NCI-H524 treated with DMSO at 0.1 percent for 48 hours (cell line): ENCODE data around the gene LRP2.
"Not testable (repeated sequence)": the region's sequence is repeated elsewhere in the genome, so short reads cannot be mapped to it uniquely, and the experiment has no call there.

Source experiments
- DNase-seq: peaks from one replicate; lab custom pipeline; 2025; lab: John Stamatoyannopoulos, UW

The LRP2 gene

DNA sequence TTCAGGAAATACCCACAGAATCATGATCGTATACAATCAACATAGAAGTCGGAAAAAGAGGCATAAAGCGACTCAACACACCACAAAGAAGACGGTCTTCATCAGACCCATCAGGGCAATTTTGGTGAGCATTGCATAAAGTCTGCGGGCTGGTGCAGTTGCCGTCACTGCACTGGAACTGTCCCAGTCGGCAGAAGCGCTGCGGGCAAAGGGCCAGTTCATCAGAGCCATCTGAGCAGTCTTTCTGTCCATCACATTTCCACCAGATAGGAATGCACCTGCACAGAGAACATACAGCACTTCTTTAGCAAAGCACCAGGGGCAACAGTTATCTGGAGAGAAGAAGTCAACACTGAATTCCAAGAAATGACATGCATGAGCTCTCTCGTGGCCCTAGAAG is 187.2 kb downstream of the LRP2 start:
- no peak for DNase-seq

DNA sequence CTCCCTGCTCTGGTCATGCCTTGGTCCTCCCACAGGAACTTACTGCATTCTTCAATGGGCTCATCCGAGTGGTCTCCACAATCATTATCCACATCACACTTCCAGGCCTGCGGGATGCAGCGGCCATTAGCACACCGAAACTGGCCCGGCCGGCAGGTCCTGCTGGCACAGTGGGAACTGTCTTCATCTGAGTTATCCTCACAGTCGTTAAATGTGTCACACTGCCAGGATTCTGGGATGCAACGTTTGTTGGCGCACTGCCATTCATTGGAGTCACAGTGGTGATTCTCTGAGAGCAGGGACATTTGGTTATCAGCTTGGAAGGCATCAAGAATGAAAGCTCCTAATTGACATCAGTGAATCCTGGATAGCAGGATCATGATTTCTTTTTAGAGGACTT is 188.5 kb downstream of the LRP2 start:
- no peak for DNase-seq

DNA sequence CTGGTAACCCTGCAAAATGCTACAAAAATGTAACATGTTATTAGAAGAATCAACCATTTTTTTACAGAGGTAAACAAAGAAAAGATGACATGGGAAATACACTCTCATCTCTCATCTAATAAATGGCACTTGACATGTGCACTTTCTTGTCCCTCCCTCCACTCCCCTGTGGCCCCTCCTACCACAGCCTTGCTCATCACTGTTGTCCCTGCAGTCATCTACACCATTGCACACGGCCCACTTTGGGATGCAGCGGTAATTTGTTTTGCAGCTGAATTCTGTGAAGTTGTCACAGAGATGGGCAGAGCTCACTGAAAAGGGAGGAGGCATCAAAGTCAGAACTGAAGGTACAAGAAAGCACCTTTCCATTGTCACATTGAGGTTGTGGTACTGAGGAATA is 189.4 kb downstream of the LRP2 start:
- DNase-seq = no peak

DNA sequence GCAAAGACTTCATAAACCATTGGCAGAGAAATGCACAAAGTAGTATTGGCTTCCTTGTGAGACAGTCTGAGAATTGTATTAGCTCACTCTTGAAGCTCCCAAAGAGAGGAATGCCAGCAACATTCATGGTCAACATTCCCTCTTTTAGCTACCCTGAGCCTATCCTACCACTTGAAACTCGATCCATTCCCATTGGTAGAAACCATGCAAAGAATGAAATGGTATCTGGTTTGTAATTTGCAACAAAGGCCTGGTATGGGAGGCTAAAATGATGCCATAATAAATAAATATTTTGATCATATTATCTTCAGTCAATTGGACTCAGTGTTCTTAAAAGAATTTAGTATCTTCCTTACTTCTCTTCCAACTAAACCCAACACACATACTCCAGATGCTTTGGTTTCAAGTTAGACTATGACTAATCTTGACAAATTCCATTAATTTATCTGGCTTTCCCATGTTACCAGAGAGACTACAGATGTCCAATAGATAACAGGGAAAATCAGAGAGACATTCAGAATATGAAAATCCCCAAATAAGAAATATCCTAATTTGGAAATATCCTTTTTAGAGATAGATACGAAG is 190.1 kb downstream of the LRP2 start:
- no peak for DNase-seq

DNA sequence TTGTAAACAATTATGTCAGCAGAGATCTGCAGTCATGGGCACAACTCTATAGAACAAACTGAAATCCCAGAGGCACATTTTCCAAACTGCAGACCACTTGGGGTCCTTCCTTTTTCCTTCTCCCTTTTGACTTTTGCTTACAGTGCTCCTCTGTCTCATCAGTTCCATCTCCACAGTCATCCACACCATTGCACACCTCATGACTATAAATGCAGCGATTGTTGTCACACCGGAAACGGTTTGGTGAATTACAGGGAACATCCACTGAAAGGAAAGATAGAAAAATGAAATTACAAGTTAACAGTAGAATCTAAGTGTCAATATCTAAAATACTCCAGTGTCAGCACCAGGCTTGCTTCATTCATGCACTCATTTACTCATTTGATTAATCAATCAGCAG is 196.5 kb downstream of the LRP2 start:
- DNase-seq = no peak

DNA sequence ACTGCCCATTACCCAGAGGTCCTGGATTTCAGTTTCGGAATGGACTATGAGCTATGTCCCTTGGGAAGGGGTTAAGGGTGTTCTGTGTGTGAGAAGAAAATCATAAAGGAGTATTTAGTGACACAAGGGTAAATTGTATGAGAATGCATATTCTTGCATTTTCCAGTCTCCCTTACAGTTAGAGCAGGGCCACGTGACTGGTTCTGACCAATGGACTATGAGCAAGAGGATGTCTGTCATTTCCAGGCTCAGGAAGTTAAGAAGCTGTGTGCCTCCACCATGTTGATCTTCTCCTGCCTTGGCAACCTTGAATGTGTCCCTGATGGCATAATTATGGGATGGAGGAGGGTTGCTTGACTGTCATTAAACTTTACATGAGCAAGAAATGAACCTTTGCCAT is 198.0 kb downstream of the LRP2 start:
- no peak for DNase-seq

DNA sequence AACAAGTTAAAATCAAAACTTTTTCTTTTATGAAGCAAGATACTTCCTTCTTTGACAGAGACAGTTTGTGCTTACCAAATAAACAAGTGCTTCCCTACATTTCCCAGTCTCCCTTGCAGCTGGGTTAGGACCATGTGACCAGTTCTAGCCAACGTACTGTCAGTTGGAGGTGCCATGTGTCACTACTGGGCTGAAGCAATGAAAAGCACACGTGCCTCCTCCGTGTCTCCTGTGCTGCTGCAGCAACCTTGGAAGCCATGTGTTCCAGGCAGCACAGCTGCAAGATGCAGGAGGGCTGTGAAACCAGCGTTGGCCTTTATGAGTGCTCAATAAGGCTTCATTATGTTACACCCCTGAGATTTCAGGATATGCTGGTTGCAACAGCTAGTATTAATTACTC is 199.7 kb downstream of the LRP2 start:
- DNase-seq = no peak

DNA sequence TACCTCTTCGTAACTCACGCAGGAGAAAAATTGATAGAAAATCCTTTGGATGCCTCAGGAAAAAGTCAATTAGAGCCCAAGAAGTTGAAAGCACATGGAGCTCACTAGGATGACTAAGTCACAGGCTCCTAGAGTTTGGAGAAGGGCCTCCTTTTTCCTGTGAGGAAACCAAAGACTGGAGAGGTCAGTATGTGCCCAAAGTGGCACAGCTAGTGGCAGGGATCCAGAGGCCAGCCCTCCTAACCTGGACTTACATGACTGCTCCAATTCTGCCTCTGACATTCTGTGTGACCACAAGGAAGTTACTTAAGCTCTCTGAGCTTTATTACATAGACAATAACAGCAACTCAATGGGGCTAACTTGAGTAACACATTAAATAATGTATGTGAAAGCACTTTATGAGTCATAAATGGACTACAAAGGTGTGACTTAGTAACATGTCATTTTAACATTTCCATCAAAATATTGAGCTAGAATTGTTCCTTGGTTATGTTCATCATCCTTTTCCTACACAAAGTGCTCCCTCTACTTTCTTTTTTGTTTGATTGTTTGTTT is 201.3 kb downstream of the LRP2 start:
- DNase-seq = no peak

DNA sequence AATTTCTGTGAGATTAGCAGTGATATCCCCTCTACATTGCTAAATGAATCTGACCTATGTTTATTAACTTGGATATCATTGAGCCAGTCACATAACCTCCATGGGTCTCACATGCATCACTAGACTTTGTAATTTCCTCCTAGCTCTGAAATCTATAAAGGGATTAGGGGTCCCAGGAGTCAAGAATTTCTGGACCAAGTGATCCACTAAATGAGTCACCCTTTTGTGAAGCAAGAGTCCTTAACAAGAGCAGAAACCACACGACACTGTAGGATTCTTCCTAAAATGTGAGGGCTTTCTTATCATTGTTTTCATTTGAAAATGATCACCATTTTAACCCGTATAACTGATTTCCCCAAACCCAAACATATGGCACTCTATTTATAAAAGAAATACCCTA is 202.6 kb downstream of the LRP2 start:
- no peak for DNase-seq

DNA sequence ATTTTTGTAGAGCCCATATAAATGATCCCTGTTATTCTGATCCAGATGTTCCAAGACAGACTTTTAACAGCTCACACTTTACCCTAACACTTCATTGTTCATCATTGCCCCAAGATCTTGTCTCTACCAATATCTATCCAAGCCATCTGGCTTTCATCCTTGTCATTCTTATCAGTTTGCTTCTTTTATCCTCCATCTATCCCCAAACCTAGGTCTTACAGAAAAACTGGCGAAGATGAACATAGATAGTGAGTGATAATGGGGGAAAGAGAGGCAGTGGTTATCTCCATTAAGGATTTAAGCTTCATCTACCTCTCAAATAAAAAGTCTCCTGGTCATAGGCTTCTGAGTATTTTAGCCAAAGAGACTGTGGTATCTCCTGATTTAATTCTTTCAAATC is 203.5 kb downstream of the LRP2 start:
- no peak for DNase-seq

DNA sequence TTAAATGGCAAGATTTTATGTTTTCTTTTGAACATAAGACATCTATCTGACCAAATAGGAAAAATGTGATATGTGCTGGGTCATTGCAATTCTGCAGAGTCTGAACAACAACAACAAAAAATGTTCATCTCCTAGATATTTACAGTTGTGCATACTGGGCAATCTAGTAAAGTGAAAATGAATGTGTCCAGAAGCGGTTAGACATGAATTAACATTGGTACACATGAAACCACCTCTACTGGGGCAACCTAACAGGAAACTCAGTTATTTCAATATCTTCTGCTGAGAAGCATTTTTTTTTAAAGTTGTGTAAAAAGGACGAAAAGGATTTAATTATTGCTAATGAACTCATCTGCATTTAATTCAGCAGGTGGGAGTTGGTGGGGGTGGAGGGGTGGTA is 216.1 kb downstream of the LRP2 start:
- DNase-seq = no peak

DNA sequence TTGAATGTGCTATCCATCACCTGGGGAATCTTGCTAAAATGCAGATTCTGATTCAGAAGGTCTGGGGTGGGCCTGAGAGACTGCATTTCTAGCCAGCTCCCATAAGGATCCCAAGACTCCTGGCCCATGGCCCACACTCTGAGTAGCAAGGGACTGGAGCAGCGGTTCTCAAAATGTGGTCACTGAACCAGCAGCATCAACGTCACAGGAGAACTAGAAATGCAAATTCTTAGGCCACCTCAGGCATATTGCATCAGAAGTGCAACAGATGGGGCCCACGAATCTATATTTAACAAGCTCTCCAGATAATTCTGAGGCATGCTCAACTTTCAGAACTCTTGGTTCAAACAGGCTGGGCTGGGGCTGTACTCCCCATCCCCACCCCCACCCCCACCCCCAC is 218.3 kb downstream of the LRP2 start:
- DNase-seq = no peak

DNA sequence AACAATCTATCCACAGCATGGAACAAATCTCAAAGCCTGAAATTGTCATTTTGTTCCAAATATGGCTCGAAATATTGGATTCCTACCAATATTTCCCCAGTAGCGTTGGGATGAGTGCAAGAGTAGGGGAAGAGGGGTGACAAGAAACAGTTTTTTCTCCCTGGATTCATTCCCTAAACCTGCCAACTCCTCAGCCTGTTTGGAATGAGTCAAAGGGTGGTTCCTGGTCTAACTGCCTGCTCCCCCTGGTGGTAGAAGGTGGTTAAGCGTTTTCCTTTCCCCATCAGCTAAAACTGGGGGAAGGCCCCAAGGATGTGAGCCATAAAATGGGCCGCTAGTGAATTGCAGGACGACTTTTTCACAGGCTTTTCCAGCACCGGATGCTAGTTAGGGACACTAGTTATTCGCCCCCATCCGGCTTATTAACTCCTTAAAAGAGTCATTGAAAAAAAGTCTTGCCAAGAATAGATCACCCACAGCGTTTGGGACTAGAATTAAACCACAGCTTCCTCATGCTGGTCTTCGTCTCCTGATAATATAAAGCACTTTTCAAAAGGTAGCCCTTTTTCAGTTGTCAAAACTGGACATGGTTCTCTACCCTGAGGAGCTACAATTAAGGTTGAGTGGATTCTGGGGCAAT is 220.5 kb downstream of the LRP2 start:
- DNase-seq = peak; percentile 17

DNA sequence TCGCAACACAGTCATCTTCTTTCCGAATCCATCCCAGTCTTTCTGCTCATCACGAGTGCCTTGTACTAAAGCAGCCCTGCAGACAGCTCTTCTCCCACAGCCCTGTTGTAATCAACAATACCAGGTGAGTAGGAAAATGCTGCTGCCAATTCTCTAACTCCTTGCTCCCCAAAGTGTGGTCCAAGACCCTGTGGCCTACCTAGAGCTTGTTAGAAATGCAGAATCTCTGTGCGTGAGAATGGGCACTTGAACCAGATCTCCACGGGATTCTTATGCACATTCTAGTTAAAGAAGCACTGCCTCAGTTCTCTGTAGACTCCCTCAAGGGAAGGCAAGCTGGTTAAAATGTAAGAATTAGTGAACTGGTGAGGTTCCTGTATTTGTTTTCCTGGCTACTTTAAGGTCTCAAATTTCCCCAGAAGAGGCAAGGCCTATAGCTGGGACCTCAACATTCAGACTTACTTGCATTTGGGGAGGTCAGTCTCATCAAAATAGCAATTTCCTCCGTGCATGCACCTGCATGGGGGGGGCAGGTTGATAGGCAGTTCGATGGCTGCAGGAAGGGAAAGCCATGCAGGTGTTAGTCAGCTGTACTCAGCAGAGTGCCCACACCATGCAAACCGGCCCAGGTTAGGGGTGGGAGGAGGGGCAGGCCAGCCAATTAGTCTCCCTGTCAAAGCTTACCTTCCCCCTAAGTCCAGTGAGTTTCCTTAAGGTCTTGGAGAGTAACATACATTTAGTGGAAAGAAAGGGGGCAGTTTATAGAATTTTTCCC is 222.2 kb downstream of the LRP2 start:
- DNase-seq = no peak

DNA sequence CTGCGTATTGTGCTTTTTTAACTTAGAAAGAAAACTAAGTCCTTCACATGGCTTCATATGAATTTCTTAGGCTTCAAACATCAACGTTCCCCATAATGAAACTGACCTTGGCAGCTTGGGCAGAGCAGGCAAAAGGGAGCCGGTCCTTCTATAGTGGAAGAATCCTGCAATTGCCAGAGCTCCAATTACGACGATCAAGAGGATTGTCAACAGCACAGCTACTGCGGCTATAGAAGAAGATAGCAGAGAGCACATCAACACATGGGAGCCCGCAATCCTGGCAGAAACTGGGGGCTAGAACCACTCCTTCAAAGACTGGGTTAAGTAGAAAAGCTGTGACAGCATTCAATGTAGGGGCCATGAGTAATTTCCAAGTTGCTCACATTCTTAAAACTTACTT is 223.2 kb downstream of the LRP2 start:
- DNase-seq = no peak

DNA sequence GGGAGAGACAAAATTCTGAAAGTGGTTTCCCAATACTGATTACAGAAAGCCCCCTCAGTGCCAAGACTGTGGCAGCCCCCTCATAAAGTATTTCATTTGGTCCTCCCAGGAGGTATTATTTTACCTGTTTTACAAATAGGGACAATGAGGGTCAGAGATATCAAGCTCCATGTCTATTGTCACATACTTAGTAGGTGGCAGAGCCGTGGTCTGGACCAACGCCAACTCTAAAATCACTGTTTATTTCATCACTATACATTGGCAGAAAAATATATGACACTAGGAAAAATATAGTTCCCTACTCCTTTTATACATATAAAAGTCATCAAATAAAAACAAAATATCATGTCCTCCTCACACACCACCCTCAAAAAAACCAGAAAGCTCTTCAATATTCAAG is 224.4 kb downstream of the LRP2 start:
- DNase-seq = no peak

DNA sequence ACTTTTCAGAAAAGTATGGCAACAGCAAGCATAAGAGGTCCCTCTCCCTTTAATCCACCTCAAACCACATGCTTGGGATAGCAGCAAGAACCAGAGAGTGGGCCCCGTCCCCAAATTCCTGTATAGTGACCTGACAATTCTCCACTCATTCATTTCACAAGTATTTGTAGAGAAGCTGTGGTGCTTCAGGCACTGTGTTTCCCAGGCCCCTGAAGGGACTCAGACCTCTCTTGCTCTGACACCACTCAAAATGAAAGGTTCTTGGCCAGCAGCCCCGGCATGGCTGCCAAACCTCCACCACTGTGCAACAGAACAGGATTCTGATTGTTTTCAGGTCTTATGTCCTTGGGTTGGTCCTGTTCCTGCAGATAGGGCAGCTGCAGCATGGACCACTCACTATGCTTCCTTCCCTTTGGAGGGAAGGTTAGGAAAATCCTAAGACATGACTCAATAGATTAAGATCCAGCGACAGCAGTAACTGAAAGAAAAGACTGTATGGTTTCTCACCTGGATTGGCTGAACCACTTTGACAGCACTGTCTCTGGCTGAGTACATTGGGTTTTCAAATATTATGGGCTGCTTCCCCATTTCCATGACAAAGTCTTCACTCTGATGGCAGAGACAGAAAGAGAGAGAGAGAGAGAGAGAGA is 225.3 kb downstream of the LRP2 start:
- DNase-seq = no peak

DNA sequence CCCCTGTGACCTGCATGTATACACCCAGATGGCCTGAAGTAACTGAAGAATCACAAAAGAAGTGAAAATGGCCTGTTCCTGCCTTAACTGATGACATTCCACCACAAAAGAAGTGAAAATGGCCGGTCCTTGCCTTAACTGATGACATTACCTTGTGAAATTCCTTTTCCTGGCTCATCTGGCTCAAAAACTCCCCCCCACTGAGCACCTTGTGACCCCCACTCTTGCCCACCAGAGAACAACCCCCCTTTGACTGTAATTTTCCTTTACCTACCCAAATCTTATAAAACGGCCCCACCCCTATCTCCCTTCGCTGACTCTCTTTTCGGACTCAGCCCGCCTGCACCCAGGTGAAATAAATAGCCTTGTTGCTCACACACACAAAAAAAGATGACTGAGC is 225.9 kb downstream of the LRP2 start:
- DNase-seq = not testable (repeated sequence)

DNA sequence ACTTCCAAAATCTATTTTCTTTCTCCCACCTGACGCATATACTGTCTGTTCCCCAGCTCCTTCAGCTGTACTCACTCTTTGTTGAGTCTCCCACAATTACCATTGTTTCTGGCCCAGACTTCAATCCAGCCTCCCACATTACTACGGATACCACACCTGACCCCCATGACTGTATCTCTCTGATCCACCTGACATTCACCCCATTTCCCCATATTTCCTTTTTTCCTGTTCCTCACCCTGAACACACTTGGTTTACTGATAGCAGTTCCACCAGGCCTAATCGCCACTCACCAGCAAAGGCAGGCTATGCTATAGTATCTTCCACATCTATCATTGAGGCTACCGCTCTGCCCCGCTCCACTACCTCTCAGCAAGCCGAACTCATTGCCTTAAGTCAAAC is 228.1 kb downstream of the LRP2 start:
- DNase-seq = not testable (repeated sequence)

DNA sequence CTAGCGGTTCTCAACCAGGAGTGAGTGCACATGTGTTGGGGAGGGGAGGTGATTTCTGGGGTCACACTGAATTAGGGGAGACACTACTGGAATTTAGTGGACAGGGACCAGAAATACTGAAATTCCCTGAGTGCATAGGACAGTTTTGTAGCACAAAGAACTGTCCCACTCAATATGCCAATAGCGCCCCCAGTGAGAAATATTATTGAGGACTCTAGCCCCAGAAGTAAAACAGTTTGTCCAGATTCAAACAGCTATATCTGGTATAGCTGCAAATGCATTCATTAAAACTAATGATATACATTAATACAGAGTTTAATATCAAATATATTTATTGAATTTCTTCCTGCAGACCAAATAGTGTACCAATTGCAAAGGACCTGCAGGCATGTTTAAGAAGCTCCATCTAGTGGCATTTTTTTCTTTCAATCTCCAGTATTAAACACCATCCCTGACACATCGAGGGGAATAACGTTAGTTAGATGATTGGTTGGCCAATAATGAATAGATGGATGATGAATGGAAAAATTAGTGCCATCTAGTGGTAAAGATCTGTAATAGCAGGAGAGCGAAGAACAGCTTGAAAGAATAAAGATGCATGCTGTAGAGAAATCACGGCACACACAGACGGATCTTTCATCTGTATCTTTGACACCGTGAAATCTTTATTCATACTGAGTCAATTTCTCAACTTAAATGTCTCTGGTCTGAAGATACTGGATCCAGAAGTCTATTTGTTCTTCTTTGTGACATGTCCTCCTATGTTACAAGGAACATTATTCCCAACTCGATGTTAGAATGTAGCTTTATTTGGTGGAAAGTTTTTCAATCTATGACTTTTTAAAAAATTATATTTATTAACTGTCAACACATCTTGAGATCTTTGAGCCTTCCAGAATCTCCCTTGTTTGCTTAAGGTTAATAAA is 230.5 kb downstream of the LRP2 start:
- peak; percentile 31 for DNase-seq

DNA sequence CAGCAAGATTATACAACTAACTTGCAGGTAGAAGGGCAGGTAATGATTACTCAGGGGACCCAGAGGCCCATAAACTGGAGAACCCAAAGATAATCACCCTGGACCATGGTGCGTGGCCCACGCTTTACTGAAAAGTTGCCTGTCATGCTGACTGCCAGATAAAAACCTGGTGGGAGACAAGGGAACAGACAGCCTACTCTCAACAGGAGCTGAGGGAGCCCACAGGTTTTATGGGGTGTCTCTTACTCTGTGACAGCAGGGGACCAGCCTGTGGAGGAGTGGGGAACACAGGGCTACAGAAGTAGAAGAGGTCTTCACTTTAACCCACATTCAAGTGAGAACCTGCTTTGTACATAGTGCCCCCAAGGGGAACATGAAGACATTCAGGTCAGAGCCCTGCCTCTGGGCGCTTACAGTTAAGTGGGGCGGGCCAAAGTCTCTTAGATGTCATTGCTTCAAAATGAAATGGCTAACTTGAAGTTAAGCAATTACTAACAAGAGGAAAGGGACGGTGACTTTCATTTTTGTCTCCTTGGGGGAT is 232.6 kb downstream of the LRP2 start:
- DNase-seq = no peak
